ENCODE measurements around the gene PRXL2C.

PRXL2C gene

GRCh38 chr9:96612105-96612965 lies 42.8 kb downstream of the PRXL2C start:
- DNase-seq: peak; percentile 84

DNA sequence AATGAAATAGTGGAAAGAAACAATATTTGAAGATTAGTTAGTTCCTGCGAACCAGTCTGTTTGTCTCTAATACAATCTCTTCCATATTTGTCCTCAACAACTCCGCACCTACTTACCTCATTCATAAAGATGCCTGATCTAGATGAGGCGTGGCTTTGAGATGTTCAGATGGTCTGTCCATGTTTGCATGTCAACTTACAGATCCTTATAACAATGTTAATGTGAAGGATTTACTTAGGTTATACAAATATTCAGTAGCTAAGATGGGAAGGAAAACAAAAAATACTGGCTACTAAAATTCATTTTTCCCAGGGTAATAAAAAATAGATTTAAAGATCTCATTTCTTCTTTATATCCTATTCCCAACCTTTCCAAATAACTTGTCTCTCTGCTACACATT lies 43.8 kb downstream of the PRXL2C start:
- DNase-seq: no peak

GRCh38 chr9:96609732-96610131 lies 45.4 kb downstream of the PRXL2C start:
- DNase-seq: no peak

DNA sequence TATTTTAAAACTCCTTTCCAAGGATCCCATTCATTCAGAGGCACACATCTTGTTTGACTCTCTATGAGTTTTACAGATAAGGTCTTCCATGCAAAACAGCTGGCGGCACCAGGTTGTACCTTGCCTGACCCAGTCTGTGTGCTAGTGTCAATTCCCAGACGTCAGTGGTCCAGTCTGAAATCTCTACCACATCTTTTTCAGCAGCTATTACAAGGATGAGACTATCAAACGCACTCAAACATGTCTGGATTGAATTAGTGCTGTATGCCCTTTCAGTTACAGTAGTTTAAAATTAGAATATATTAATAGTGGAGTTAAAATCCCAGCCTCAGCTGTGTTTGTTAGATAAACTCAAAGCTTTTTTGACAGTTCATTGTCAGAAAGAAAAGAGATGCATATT lies 47.1 kb downstream of the PRXL2C start:
- no peak for DNase-seq

- no peak for DNase-seq
These were observed 49.8 kb downstream of the PRXL2C start for GRCh38 chr9:96605328-96605727.

DNA sequence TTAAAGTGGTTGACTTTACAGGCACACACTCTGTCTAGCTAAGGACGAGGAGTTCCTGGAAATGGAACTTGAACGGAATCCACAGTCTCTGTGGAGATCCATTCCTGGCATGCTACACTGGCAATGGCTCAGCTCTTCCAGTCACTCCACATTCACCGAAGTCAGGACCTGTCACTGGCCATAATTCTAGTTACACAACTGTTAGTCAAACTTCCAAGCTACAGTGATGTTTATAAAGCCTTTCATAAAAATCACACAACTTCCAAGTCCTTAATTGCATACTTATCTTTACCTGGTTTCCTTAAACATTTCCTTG lies 51.2 kb downstream of the PRXL2C start:
- no peak for DNase-seq

DNA sequence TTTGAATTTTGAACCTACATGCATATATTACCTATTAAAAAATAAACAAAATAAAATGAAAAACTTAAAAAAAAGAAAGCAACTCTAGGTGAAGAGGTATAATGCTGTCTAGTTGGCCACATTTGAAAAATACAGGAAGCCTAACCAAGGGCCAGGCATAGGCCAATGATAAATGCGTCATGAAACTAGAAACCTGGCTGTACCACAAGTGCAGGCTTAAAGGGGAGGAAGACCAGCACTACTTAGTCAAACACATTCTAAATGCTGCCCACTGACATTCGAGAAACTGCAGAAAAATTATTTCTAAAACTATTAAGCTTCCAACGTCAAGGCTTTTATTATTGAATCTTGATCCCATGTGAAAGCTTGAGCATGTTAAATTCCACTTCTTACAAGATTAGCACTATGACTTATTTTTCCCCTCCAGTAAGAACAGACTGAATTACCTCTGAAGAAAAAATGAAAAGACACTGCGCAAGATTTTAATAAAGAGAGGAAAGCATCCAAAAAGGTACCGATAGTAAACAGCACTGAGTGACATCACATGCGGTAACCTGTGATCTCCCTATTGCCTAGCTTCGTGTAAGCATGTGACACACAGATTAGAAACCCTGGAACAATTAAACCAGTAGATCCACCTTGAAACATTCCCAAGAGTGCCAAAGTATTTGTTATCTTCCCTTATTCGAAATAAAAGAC lies 51.7 kb downstream of the PRXL2C start:
- DNase-seq: no peak

GRCh38 chr9:96599298-96599697 lies 55.8 kb downstream of the PRXL2C start:
- DNase-seq: no peak

DNA sequence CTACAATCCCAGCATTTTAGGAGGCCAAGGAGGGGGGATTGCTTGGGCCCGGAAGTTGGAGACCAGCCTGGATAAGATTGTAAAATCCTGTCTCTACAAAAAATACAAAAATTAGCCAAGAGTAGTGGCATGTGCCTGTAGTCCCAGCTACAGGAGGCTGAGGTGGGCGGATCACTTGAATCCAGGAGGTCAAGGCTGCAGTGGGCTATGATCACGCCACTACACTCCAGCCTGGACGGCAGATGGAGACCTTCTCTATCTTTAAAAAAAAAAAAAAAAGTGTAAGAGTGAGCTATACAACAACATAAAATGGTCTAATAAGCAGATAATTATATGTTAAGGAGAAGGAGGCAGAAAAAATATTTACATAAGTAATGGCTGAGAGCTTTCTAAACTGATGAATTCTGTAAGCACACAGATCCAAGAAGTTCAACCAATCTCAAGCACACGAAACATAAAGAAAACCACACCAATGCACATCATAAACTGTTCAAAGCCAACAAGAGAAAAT lies 58.5 kb downstream of the PRXL2C start:
- DNase-seq: no peak

Data from COR-L47 (cell line).